Naive thymus-derived CD8-positive, alpha-beta T cell (primary cell): ENCODE data around the gene SOS1. TPM values are rescaled to one million over a fixed set of nuclear protein-coding genes. Genes with fewer than 3 reads are reported as not detected.
A peak's percentile ranks its signal among the peaks of the same experiment; 100 is the strongest.

ENCODE experiments used
- ATAC-seq, 2 donors: fragments of 150-1000 bp; cut with Tn5 transposase in 1 of 2; sonication (Bioruptor Pico), chemical (Tn5 transposase) in 1 of 2; 1 replicate in 1 of 2; 2 replicates in 1 of 2; pipeline ENCODE4 v1.10.0; 2021; ENCODE audit warnings: mild to moderate bottlenecking in 2 of 2, moderate library complexity in 2 of 2
- POLR2A ChIA-PET: fragments of 350-600 bp; sonication (Branson Sonifier 250); formaldehyde crosslinking; loops from one replicate; lab custom pipeline; 2021; ENCODE audit warnings: antibody characterized with exemption; lab: Charles Lee
- DNase-seq, 10 donors: peaks; one replicate each; pipeline versions ENCODE4 v3.0.0 to v3.0.0-alpha.2; 2020 to 2022
- H3K27ac Mint-ChIP-seq, 10 donors: one replicate each; pipeline ENCODE4 v1.8.0; 2020 to 2022; ENCODE audit warnings: mild to moderate bottlenecking in 10 of 10, mixed read lengths in 10 of 10, moderate library complexity in 4 of 10, inconsistent platforms in 1 of 10
- H3K27me3 Mint-ChIP-seq, 5 donors: one replicate each; pipeline ENCODE4 v1.8.0; 2021 to 2022; ENCODE audit warnings: mixed read lengths in 5 of 5
- H3K36me3 Mint-ChIP-seq, 3 donors: one replicate each; pipeline ENCODE4 v1.8.0; 2020 to 2022; ENCODE audit warnings: mixed read lengths in 3 of 3, mild to moderate bottlenecking in 2 of 3, inconsistent platforms in 1 of 3
- H3K4me1 Mint-ChIP-seq, 4 donors: one replicate each; pipeline ENCODE4 v1.8.0; 2021 to 2022; ENCODE audit warnings: mixed read lengths in 4 of 4
- H3K4me3 Mint-ChIP-seq, 10 donors: one replicate each; pipeline ENCODE4 v1.8.0; 2020 to 2022; ENCODE audit warnings: mild to moderate bottlenecking in 10 of 10, mixed read lengths in 10 of 10, moderate library complexity in 6 of 10, inconsistent platforms in 1 of 10
- H3K9me3 Mint-ChIP-seq, 9 donors: one replicate each; pipeline ENCODE4 v1.8.0; 2020 to 2022; ENCODE audit warnings: mixed read lengths in 9 of 9, mild to moderate bottlenecking in 3 of 9, inconsistent platforms in 1 of 9, moderate library complexity in 1 of 9
- polyA plus RNA-seq, 3 donors: library from polyadenylated mRNA; unstranded; fragments of 300-500 nt; fragmentation: Illumina TruSeq; gene quantifications; one replicate each; pipeline ENCODE4 v1.2.3, GENCODE V29; 2021
- total RNA-seq, 8 experiments: library from RNA in 2 of 8; stranded (reverse) in 2 of 8; gene quantifications; one replicate each; pipeline ENCODE4 v1.2.3 and lab custom pipeline; 2021 to 2026

SOS1 gene
- total and polyA plus RNA-seq, 5 experiments from 2014 or later, result 10.6 to 51.6 (median 13.7) TPM

- no peak for ATAC-seq
- peaks cover 37 to 72% (median 69%) of the 10 kb centered on the region in 4 donors for H3K4me1 Mint-ChIP-seq
- peak in 2 of 10 donors; percentile 7 to 9 for DNase-seq
- POLR2A ChIA-PET, result interaction anchor here (0.9 to 4.7 kb wide), 8 partner anchors 7 to 368 kb away, joined by 3 to 107 read pairs (median 10); partner anchors contain the start of gene SRSF7
- H3K27ac Mint-ChIP-seq, result peak overlapping the region; percentile 86 to 94 (median 90)
- H3K9me3 Mint-ChIP-seq, result no peaks in the 10 kb centered on the region
- no peaks in the 10 kb centered on the region for H3K27me3 Mint-ChIP-seq
- peaks cover 6 to 21% (median 12%) of the 10 kb centered on the region in 3 donors for H3K36me3 Mint-ChIP-seq
- H3K4me3 Mint-ChIP-seq, result peak overlapping the region; percentile 84 to 97 (median 94)
These were observed 1.9 kb downstream of the SOS1 start for GRCh38 chr2:39118786-39119499.

GRCh38 chr2:39115556-39115955, 5.3 kb downstream of the SOS1 start:
- ATAC-seq, result no peak
- Mint-ChIP-seq H3K36me3 (peaks cover 6 to 48% (median 19%) of the 10 kb centered on the region in 3 donors), H3K9me3 (no peaks in the 10 kb centered on the region), H3K27me3 (no peaks in the 10 kb centered on the region), H3K4me3 (no peak overlapping the region), H3K4me1 (peaks cover 43 to 80% (median 73%) of the 10 kb centered on the region in 4 donors), H3K27ac (peak overlapping the region in 3 of 10 donors; percentile 14 to 90 (median 33))
- DNase-seq, result no peak
- POLR2A ChIA-PET, result no interaction called here

DNA sequence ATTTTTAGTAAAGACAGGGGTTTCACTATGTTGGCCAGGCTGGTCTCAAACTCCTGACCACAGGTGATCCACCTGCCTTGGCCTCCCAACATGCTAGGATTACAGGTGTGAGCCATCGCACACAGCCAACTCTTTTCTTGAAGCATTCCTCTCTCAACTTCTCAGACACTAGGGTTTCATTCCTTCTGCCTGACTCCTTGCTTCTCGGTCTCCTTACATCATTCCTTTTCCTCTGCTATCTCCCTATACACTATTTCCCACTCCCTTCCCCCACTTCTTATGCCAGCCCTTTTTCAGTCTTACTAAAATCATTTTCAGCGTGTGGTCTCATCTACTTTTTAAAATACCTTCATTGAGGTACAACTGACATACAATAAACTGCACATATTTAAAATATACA, 6.1 kb downstream of the SOS1 start:
- Mint-ChIP-seq H3K9me3 (no peaks in the 10 kb centered on the region), H3K4me1 (peaks cover 44 to 87% (median 78%) of the 10 kb centered on the region in 4 donors), H3K27ac (peak overlapping the region in 8 of 10 donors; percentile 4 to 63 (median 20)), H3K36me3 (peaks cover 6 to 50% (median 19%) of the 10 kb centered on the region in 3 donors), H3K27me3 (no peaks in the 10 kb centered on the region), H3K4me3 (peak overlapping the region in 4 of 10 donors; percentile 1 to 58 (median 22))
- ATAC-seq (no peak), DNase-seq (no peak)
- POLR2A ChIA-PET, result no interaction called here

GRCh38 chr2:39109537-39109936, 11.3 kb downstream of the SOS1 start:
- DNase-seq (no peak), ATAC-seq (no peak)
- H3K27me3 Mint-ChIP-seq, result no peaks in the 10 kb centered on the region
- H3K36me3 Mint-ChIP-seq, result peaks cover 0 to 39% (median 7%) of the 10 kb centered on the region in 3 donors
- POLR2A ChIA-PET, result interaction anchor here (0.7 to 1.0 kb wide), 2 partner anchors 10 to 11 kb away, joined by 4 to 5 read pairs; partner anchors contain the start of gene SOS1
- no peaks in the 10 kb centered on the region for H3K9me3 Mint-ChIP-seq
- H3K4me1 Mint-ChIP-seq, result peaks cover 31 to 71% (median 61%) of the 10 kb centered on the region in 4 donors
- H3K4me3 Mint-ChIP-seq, result no peak overlapping the region
- peak overlapping the region in 8 of 10 donors; percentile 5 to 64 (median 29) for H3K27ac Mint-ChIP-seq

DNA sequence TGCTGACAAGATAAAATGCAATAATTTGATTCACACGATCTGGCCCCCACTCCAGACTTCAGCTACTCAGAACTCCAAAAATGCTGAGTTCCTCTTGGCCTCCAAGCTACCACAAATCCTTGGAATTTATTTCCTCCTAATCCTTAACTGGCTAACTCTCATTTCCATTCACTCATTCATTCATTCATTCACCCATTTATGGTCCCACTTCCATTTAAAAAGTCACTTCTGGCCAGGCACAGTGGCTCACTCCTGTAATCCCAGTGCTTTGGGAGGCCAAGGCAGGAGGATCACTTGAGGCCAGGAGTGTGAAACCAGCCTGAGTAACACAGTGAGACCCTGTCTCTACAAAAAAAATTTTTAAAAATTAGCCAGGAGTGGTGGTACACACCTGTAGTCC, 12.5 kb downstream of the SOS1 start:
- Mint-ChIP-seq H3K36me3 (peaks cover 0 to 34% (median 7%) of the 10 kb centered on the region in 3 donors), H3K27ac (peak overlapping the region in 8 of 10 donors; percentile 2 to 47 (median 26)), H3K4me1 (peaks cover 31 to 73% (median 63%) of the 10 kb centered on the region in 4 donors), H3K9me3 (no peaks in the 10 kb centered on the region), H3K4me3 (no peak overlapping the region), H3K27me3 (no peaks in the 10 kb centered on the region)
- POLR2A ChIA-PET, result interaction anchor here (0.9 to 1.4 kb wide), 2 partner anchors 10 to 16 kb away, joined by 3 read pairs; no protein-coding TSS in a partner anchor
- ATAC-seq (no peak), DNase-seq (no peak)

- Mint-ChIP-seq H3K4me3 (peak overlapping the region in 2 of 10 donors; percentile 3 to 9), H3K4me1 (peaks cover 33 to 75% (median 64%) of the 10 kb centered on the region in 4 donors), H3K9me3 (no peaks in the 10 kb centered on the region), H3K36me3 (peaks cover 0 to 37% (median 6%) of the 10 kb centered on the region in 3 donors), H3K27ac (peak overlapping the region; percentile 2 to 42 (median 21)), H3K27me3 (no peaks in the 10 kb centered on the region)
- DNase-seq, result no peak
- POLR2A ChIA-PET, result interaction anchor here (1.4 kb wide), 1 partner anchor 11 kb away, joined by 3 read pairs; no protein-coding TSS in a partner anchor
- no peak for ATAC-seq
These were observed 13.1 kb downstream of the SOS1 start for GRCh38 chr2:39107724-39108273.

DNA sequence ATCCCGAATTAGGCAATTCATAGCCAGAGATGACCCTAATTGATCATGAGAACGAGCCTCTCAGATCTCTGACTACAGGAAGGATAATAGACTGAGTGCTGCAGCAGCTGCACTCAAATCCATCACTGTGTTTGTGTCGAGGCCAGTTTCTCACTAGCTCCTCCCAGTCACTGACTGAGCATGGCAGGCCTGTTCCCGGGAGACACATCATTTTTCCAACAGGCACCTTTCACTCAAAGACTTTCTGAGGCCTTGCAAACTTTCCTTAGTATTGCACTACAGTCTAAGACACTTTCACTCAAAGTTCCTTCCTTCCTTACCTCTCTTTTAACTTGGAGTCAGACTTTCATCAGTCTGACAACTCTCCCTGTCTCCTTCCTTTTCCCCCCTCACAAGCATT, 13.7 kb downstream of the SOS1 start:
- Mint-ChIP-seq H3K36me3 (peaks cover 0 to 30% (median 2%) of the 10 kb centered on the region in 3 donors), H3K27me3 (no peaks in the 10 kb centered on the region), H3K4me1 (peaks cover 29 to 74% (median 62%) of the 10 kb centered on the region in 4 donors), H3K4me3 (peak overlapping the region in 2 of 10 donors; percentile 24 to 67), H3K9me3 (no peaks in the 10 kb centered on the region), H3K27ac (peak overlapping the region in 8 of 10 donors; percentile 20 to 82 (median 56))
- DNase-seq, result no peak
- POLR2A ChIA-PET, result no interaction called here
- no peak for ATAC-seq

- POLR2A ChIA-PET, result interaction anchor here (0.6 kb wide), 1 partner anchor 9 kb away, joined by 4 read pairs; no protein-coding TSS in a partner anchor
- Mint-ChIP-seq H3K27me3 (no peaks in the 10 kb centered on the region), H3K4me3 (peak overlapping the region in 8 of 10 donors; percentile 1 to 50 (median 22)), H3K27ac (peak overlapping the region in 5 of 10 donors; percentile 11 to 49 (median 38)), H3K4me1 (peaks cover 29 to 78% (median 70%) of the 10 kb centered on the region in 4 donors), H3K36me3 (peaks cover 0 to 13% (median 1%) of the 10 kb centered on the region in 3 donors), H3K9me3 (no peaks in the 10 kb centered on the region)
- ATAC-seq, result no peak
- DNase-seq, result no peak
These were observed 20.8 kb downstream of the SOS1 start for GRCh38 chr2:39099870-39100728.

DNA sequence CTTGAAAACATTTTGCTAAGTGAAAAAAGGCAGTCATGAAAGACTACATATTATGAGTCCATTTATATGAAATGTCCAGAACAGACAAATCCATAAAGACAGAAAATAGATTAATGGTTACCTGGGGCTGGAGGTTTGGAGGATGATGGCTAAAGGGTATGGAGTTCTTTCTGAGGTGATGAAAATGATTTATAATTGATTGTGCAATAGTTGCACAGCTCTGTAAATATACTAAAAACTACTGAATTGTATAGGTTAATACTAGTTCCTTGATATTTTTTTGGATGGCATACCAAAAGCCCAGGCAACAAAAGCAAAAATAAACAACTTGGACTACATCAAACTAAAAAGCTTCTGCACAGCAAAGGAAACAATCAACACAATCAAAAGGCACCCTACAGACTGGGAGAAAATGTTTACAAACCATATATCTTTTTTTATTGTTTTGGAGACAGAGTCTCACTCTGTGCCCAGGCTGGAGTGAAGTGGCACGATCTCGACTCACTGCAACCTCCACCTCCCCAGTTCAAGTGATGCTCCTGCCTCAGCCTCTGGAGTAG, 21.5 kb downstream of the SOS1 start:
- H3K4me3 Mint-ChIP-seq, result peak overlapping the region in 4 of 10 donors; percentile 1 to 37 (median 14)
- POLR2A ChIA-PET, result interaction anchor here (0.6 kb wide), 1 partner anchor 10 kb away, joined by 4 read pairs; no protein-coding TSS in a partner anchor

DNA sequence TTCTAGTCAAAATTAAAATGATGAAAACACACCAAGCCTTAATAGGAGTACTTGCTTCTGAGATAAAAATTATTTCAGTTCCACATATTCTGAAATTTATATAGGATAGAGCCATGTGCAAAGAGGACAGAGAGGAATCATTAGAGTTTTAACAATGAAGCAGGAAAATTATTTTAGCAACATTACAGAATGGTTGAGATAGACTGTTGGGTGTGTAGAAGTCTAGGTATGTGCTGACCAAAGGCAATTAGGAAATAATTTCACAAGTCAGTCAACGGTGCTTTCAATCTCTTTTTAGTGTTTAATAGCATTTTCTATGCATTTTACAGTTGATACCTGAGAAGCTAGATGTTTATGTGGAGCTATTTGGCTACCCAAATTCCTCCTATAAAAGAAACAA, 25.2 kb downstream of the SOS1 start:
- ATAC-seq, result no peak
- Mint-ChIP-seq H3K4me1 (peaks cover 37 to 78% (median 61%) of the 10 kb centered on the region in 4 donors), H3K4me3 (peak overlapping the region in 1 of 10 donors; percentile 4), H3K36me3 (peaks cover 0 to 21% (median 10%) of the 10 kb centered on the region in 3 donors), H3K27me3 (no peaks in the 10 kb centered on the region), H3K9me3 (no peaks in the 10 kb centered on the region), H3K27ac (peak overlapping the region in 3 of 10 donors; percentile 21 to 49 (median 41))
- POLR2A ChIA-PET, result no interaction called here
- DNase-seq, result no peak

More for the DNA sequence above, 21.5 kb downstream of the SOS1 start:
- H3K36me3 Mint-ChIP-seq, result peaks cover 0 to 17% (median 1%) of the 10 kb centered on the region in 3 donors
- H3K27me3 Mint-ChIP-seq, result no peaks in the 10 kb centered on the region
- no peak for ATAC-seq
- H3K4me1 Mint-ChIP-seq, result peaks cover 33 to 80% (median 72%) of the 10 kb centered on the region in 4 donors
- H3K27ac Mint-ChIP-seq, result peak overlapping the region in 5 of 10 donors; percentile 11 to 50 (median 21)
- no peak for DNase-seq
- no peaks in the 10 kb centered on the region for H3K9me3 Mint-ChIP-seq

GRCh38 chr2:39094717-39095363, 26.0 kb downstream of the SOS1 start:
- H3K27me3 Mint-ChIP-seq, result no peaks in the 10 kb centered on the region
- peak overlapping the region in 7 of 10 donors; percentile 1 to 49 (median 16) for H3K27ac Mint-ChIP-seq
- no peak for DNase-seq
- H3K4me1 Mint-ChIP-seq, result peaks cover 30 to 70% (median 53%) of the 10 kb centered on the region in 4 donors
- POLR2A ChIA-PET, result no interaction called here
- peak overlapping the region in 3 of 10 donors; percentile 9 to 39 (median 30) for H3K4me3 Mint-ChIP-seq
- H3K36me3 Mint-ChIP-seq, result peaks cover 0 to 20% (median 10%) of the 10 kb centered on the region in 3 donors
- no peaks in the 10 kb centered on the region for H3K9me3 Mint-ChIP-seq
- peak in 1 of 2 donors; percentile 33 for ATAC-seq
